WTC11 (cell line): ENCODE data around the gene ARHGAP23. TPM values are rescaled to one million over a fixed set of nuclear protein-coding genes. Genes with fewer than 3 reads are reported as not detected.

Experiments used
- ATAC-seq: fragments of 200-7000 bp; cut with Tn5 transposase; 2 replicates; pipeline ENCODE4 v1.10.0; 2021; ENCODE audit warnings: mild to moderate bottlenecking, moderate library complexity
- CTCF ChIA-PET: fragments of 300-600 bp; sonication (Branson Sonifier 250); formaldehyde crosslinking; loops from one replicate; lab custom pipeline; 2021; ENCODE audit warnings: antibody characterized with exemption; lab: Charles Lee
- POLR2A ChIA-PET: fragments of 350-600 bp; sonication (Branson Sonifier 250); formaldehyde crosslinking; loops from one replicate; lab custom pipeline; 2021; ENCODE audit warnings: antibody characterized with exemption; lab: Charles Lee
- DNase-seq: peaks from one replicate; pipeline ENCODE4 v3.0.0; 2021; ENCODE audit warnings: low spot score
- H3K27ac Mint-ChIP-seq: 2 replicates; pipeline ENCODE4 v1.8.0; 2021; ENCODE audit warnings: mixed read lengths
- H3K27me3 Mint-ChIP-seq: 2 replicates; pipeline ENCODE4 v1.8.0; 2021; ENCODE audit warnings: low read depth, mild to moderate bottlenecking, moderate library complexity, mixed read lengths
- H3K36me3 Mint-ChIP-seq: 2 replicates; pipeline ENCODE4 v1.8.0; 2021; ENCODE audit warnings: mixed read lengths
- H3K4me1 Mint-ChIP-seq: 2 replicates; pipeline ENCODE4 v1.8.0; 2022; ENCODE audit warnings: mixed read lengths
- H3K4me3 Mint-ChIP-seq: 2 replicates; pipeline ENCODE4 v1.8.0; 2021; ENCODE audit warnings: mild to moderate bottlenecking, moderate library complexity, mixed read lengths
- H3K9me3 Mint-ChIP-seq: 2 replicates; pipeline ENCODE4 v1.8.0; 2021; ENCODE audit warnings: mixed read lengths
- EMX1 ChIP-seq: fragments of 250-450 bp; sonication (Bioruptor Pico); IDR thresholded peaks from 2 replicates; pipeline ENCODE4 v1.8.0; 2021; ENCODE audit warnings: mild to moderate bottlenecking
- FOXJ3 ChIP-seq: sonication (generic); formaldehyde crosslinking; IDR thresholded peaks from 2 replicates; pipeline ENCODE4 v1.9.0; 2021; ENCODE audit warnings: missing genetic modification reagents, mild to moderate bottlenecking, borderline replicate concordance
- FOXK1 ChIP-seq: sonication (generic); formaldehyde crosslinking; IDR thresholded peaks from 2 replicates; pipeline ENCODE4 v1.8.0; 2022; ENCODE audit warnings: mild to moderate bottlenecking, moderate library complexity, missing genetic modification reagents
- FOXP4 ChIP-seq: sonication (generic); formaldehyde crosslinking; IDR thresholded peaks from 2 replicates; pipeline ENCODE4 v1.8.0; 2022; ENCODE audit warnings: mild to moderate bottlenecking, missing genetic modification reagents
- HMGA2 ChIP-seq: fragments of 250-450 bp; sonication (Bioruptor Pico); IDR thresholded peaks from 2 replicates; pipeline ENCODE4 v1.4.0; 2021; ENCODE audit warnings: mild to moderate bottlenecking, moderate library complexity
- MAX ChIP-seq: sonication (generic); formaldehyde crosslinking; IDR thresholded peaks from 2 replicates; pipeline ENCODE4 v1.8.0; 2022; ENCODE audit warnings: mild to moderate bottlenecking, missing genetic modification reagents
- MLX ChIP-seq: sonication (generic); formaldehyde crosslinking; IDR thresholded peaks from 2 replicates; pipeline ENCODE4 v1.8.1; 2023; ENCODE audit warnings: mild to moderate bottlenecking, missing genetic modification reagents, moderate library complexity
- NFE2L1 ChIP-seq: sonication (generic); formaldehyde crosslinking; IDR thresholded peaks from 2 replicates; pipeline ENCODE4 v1.8.1; 2023; ENCODE audit warnings: missing genetic modification reagents
- TEAD1 ChIP-seq: sonication (generic); formaldehyde crosslinking; IDR thresholded peaks from 2 replicates; pipeline ENCODE4 v1.8.0; 2022; ENCODE audit warnings: mild to moderate bottlenecking, missing genetic modification reagents
- ZNF281 ChIP-seq: sonication (generic); formaldehyde crosslinking; IDR thresholded peaks from 2 replicates; pipeline ENCODE4 v1.8.0; 2023; ENCODE audit warnings: mild to moderate bottlenecking, missing genetic modification reagents
- ZNF532 ChIP-seq: fragments of 250-450 bp; sonication (Bioruptor Pico); IDR thresholded peaks from 2 replicates; pipeline ENCODE4 v1.9.0; 2021; ENCODE audit warnings: mild to moderate bottlenecking, borderline replicate concordance
- total RNA-seq: library from RNA; stranded (reverse); gene quantifications from 3 replicates; pipeline ENCODE4 v1.2.3, GENCODE V29; 2021
- TF ChIP-seq, protein P1 (sequence below): sonication (generic); formaldehyde crosslinking; IDR thresholded peaks from 2 replicates; pipeline ENCODE4 v1.8.1; 2023; ENCODE audit warnings: mild to moderate bottlenecking, moderate library complexity, missing genetic modification reagents

ARHGAP23 gene
- total RNA-seq, 1 experiment from 2014 or later = 66.0 TPM

GRCh38 chr17:38405654-38406053, 22.6 kb upstream of the ARHGAP23 start:
- Mint-ChIP-seq H3K36me3 (peaks cover 16% of the 10 kb centered on the region), H3K27me3 (no peaks in the 10 kb centered on the region; the same call in 1 of the 2 replicates), H3K9me3 (no peaks in the 10 kb centered on the region), H3K27ac (no peak overlapping the region)
- ATAC-seq (no peak), DNase-seq (no peak)
- TF ChIP-seq FOXK1 = no peak
- no peak for TF ChIP-seq NFE2L1 (CRISPR knock-in tag)
- TF ChIP-seq, all 79 proteins: peak for 0
- ChIA-PET CTCF (interaction anchor here (0.6 to 1.6 kb wide), 4 partner anchors 9 to 57 kb away, joined by 3 to 11 read pairs (median 5); no protein-coding TSS in a partner anchor), POLR2A (interaction anchor here (1.7 kb wide), 1 partner anchor 9 kb away, joined by 6 read pairs; no protein-coding TSS in a partner anchor)
- Mint-ChIP-seq H3K4me3 (no peak overlapping the region), H3K4me1 (peaks cover 37% of the 10 kb centered on the region)

GRCh38 chr17:38410201-38410600, 18.1 kb upstream of the ARHGAP23 start:
- no peaks in the 10 kb centered on the region for H3K9me3 Mint-ChIP-seq
- 0 out of 2 replicates have a peak, but pooled peaks cover 4% of the 10 kb centered on the region for H3K36me3 Mint-ChIP-seq
- TF ChIP-seq FOXP4 (CRISPR knock-in tag) (no peak), FOXJ3 (CRISPR knock-in tag) (no peak)
- no peak for ATAC-seq
- no peak overlapping the region for H3K27ac Mint-ChIP-seq
- POLR2A ChIA-PET = no interaction called here
- no peak for DNase-seq
- CTCF ChIA-PET = interaction anchor here (2.5 to 9.5 kb wide), 3 partner anchors 62 to 77 kb away, joined by 13 to 222 read pairs (median 126); no protein-coding TSS in a partner anchor
- H3K4me3 Mint-ChIP-seq = no peak overlapping the region
- no peaks in the 10 kb centered on the region; the same call in 1 of the 2 replicates for H3K27me3 Mint-ChIP-seq
- H3K4me1 Mint-ChIP-seq = peaks cover 30% of the 10 kb centered on the region

- POLR2A ChIA-PET = interaction anchor here (0.8 to 5.4 kb wide), 8 partner anchors 12 to 91 kb away, joined by 3 to 26 read pairs (median 8); partner anchors contain the start of gene SOCS7
- Mint-ChIP-seq H3K27me3 (peaks cover 29% of the 10 kb centered on the region), H3K9me3 (no peaks in the 10 kb centered on the region), H3K36me3 (no peaks in the 10 kb centered on the region), H3K4me3 (peak overlapping the region; percentile 61), H3K4me1 (peaks cover 59% of the 10 kb centered on the region), H3K27ac (peak overlapping the region; percentile 91)
- ATAC-seq = peak; percentile 43
- peak; percentile 69 for DNase-seq
- CTCF ChIA-PET = interaction anchor here (0.6 to 9.5 kb wide), 40 partner anchors 8 to 766 kb away, joined by 3 to 222 read pairs (median 4); partner anchors contain the start of genes ARHGAP23, GPR179 and SOCS7
- TF ChIP-seq EMX1 = 0 out of 2 replicates have a peak, but pooled peaks have one; percentile 9
- TF ChIP-seq FOXP4 (CRISPR knock-in tag) = 0 out of 2 replicates have a peak, but pooled peaks have one; percentile 12
- no peak for TF ChIP-seq ZNF281 (CRISPR knock-in tag)
- TF ChIP-seq TEAD1 (CRISPR knock-in tag) = 0 out of 2 replicates have a peak, but pooled peaks have one; percentile 45
- no peak for TF ChIP-seq ZNF532 (CRISPR knock-in tag)
- TF ChIP-seq, protein P1, sequence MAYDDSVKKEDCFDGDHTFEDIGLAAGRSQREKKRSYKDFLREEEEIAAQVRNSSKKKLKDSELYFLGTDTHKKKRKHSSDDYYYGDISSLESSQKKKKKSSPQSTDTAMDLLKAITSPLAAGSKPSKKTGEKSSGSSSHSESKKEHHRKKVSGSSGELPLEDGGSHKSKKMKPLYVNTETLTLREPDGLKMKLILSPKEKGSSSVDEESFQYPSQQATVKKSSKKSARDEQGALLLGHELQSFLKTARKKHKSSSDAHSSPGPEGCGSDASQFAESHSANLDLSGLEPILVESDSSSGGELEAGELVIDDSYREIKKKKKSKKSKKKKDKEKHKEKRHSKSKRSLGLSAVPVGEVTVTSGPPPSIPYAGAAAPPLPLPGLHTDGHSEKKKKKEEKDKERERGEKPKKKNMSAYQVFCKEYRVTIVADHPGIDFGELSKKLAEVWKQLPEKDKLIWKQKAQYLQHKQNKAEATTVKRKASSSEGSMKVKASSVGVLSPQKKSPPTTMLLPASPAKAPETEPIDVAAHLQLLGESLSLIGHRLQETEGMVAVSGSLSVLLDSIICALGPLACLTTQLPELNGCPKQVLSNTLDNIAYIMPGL (CRISPR knock-in tag) = no peak
- TF ChIP-seq MLX (CRISPR knock-in tag) = no peak
- no peak for TF ChIP-seq HMGA2
- peak; percentile 62; the same call in 1 of the 2 replicates for TF ChIP-seq MAX
Observed at GRCh38 chr17:38415250-38416194, 12.7 kb upstream of the ARHGAP23 start.
